NCI-H128 (cell line): ENCODE results near the gene TMEM217.

Source experiments
- DNase-seq: peaks from one replicate; lab custom pipeline; 2025; ENCODE audit not compliant: unreplicated experiment; lab: John Stamatoyannopoulos, UW

TMEM217 gene

GRCh38 chr6:37170273-37171200 lies 87.4 kb downstream of the TMEM217 start:
- DNase-seq = peak; percentile 25

DNA sequence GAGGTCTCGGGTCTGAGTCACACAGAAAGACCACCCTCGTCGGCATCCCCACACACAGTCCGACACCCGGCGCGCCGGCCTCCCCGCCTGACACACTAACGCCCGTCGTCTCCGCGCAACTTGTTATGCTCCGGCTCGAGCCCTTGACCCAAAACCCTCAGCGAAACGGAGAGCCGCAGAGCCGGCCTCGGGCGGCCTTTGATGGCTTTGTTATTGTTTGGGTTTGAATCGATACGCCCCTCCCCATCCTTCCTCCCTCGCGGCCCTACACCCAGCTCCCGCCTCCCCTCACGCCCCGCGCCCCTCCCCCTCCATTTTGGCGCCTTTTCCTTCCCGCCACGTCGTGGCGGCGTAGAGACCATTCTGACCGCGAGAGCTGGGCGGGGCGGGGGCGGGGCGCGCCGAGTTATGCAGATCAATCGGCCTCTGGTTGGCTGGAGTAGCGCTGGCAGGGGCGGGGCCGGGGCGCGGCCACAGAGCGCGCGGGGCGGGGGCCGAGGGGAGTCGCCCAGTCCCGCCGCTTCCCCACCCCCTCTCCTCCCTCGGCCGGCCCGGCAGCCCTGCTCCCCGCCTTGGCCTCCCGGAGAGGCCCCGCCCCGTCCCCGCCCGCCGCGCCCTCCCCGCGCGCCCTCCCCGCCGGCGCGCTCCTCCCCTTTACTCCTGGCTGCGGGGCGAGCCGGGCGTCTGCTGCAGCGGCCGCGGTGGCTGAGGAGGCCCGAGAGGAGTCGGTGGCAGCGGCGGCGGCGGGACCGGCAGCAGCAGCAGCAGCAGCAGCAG lies 88.3 kb downstream of the TMEM217 start, which contains the start of gene PIM1:
TSS of gene PIM1 (plus strand) at position 657 of the 777 bp plus-strand sequence. CDS start 424 bp downstream, outside the sequence.
- peak; percentile 76 for DNase-seq

GRCh38 chr6:37168811-37169495 lies 89.0 kb downstream of the TMEM217 start:
- no peak for DNase-seq

GRCh38 chr6:37168163-37168758 lies 89.7 kb downstream of the TMEM217 start:
- DNase-seq = peak; percentile 10

DNA sequence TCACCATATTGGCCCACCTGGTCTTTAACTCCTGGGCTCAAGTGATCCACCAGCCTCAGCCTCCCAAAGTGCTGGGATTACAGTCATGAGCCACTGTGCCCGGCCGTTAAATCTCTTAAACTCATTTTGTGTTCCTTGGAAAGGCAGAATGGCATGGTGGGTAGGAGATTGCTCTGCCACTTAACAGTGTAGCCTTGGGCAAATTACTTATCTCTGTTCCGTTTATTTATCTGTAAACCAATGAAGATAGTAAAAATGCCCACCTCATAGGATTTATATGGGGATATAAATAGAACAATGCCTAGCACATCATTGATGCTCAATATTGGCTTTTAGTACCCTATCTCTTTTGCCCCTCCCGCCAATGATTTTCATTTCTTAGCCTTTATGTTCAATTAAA lies 95.2 kb downstream of the TMEM217 start:
- DNase-seq = no peak
